HepG2 (cell line): Measurements from ENCODE around the gene NBEA. TPM values are rescaled to one million over a fixed set of nuclear protein-coding genes. Genes with fewer than 3 reads are reported as not detected.

Experiments used
- ATAC-seq: fragments of 200-7000 bp; cut with Tn5 transposase; 3 replicates; pipeline ENCODE4 v1.9.1; 2020; ENCODE audit warnings: mild to moderate bottlenecking, moderate library complexity
- BruUV-seq: library from RNA; stranded (reverse); fragments of 400-500 nt; replicated peaks from 2 replicates; lab custom pipeline; 2021; lab: Mats Ljungman, UMichigan
- CTCF ChIA-PET: fragments of 300-600 bp; formaldehyde crosslinking; extraction: SDS; loops from one replicate; lab custom pipeline; 2021; ENCODE audit warnings: low total read pairs, inconsistent platforms, low intra/inter-chr PET ratio; lab: Yijun Ruan, JAX
- POLR2A ChIA-PET: fragments of 350-600 bp; sonication (Branson Sonifier 250); formaldehyde crosslinking; loops from one replicate; lab custom pipeline; 2020; ENCODE audit warnings: antibody characterized with exemption, inconsistent platforms; lab: Yijun Ruan, JAX
- DNase-seq: peaks from one replicate; pipeline ENCODE4 v3.0.0-alpha.2; 2015; ENCODE audit warnings: low spot score
- FAIRE-seq: peaks from 3 replicates; lab custom pipeline; 2011; peaks lifted over from hg19 to GRCh38; lab: Jason Lieb, UNC
- H2AFZ ChIP-seq: one replicate; pipeline ENCODE4 v1.6.1; 2011; ENCODE audit warnings: low read length, inconsistent platforms
- H3K27ac ChIP-seq: fragments of 300-600 bp; 3 replicates; pipeline ENCODE4 v1.8.0; 2011; ENCODE audit warnings: mixed run types, mild to moderate bottlenecking, mixed read lengths, low read length, inconsistent platforms; ENCODE audit not compliant: insufficient read depth; ENCODE audit errors: extremely low read length
- H3K27me3 ChIP-seq, 2 experiments: fragments of 200-600 bp in 1 of 2; 2 replicates in 1 of 2; 3 replicates in 1 of 2; pipeline versions ENCODE4 v1.6.0 to v1.8.0; 2011; ENCODE audit warnings: low read length in 2 of 2, mild to moderate bottlenecking in 2 of 2, moderate library complexity in 2 of 2, inconsistent platforms in 1 of 2; ENCODE audit not compliant: insufficient read depth in 2 of 2, control insufficient read depth in 1 of 2
- H3K36me3 ChIP-seq, 2 experiments: fragments of 200-600 bp in 1 of 2; replicated peaks in 1 of 2; 2 replicates in 1 of 2; 3 replicates in 1 of 2; pipeline versions ENCODE4 v1.5.1 to v1.8.0; 2011; ENCODE audit warnings: low read length in 2 of 2, inconsistent platforms in 1 of 2; ENCODE audit not compliant: insufficient read depth in 2 of 2, control insufficient read depth in 1 of 2
- H3K4me1 ChIP-seq: 2 replicates; pipeline ENCODE4 v1.5.1; 2012; ENCODE audit warnings: low read length, inconsistent platforms; ENCODE audit not compliant: insufficient read depth
- H3K4me2 ChIP-seq: 2 replicates; pipeline ENCODE4 v1.6.0; 2011; ENCODE audit warnings: low read depth, low read length, inconsistent platforms
- H3K4me3 ChIP-seq, 3 experiments: fragments of 200-600 bp in 1 of 3; sonication (generic), shearing (Covaris generic) in 1 of 3; replicated peaks in 1 of 3; 2 replicates each; pipeline ENCODE4 v1.5.1; 2011 to 2016; ENCODE audit warnings: low read length in 3 of 3, inconsistent platforms in 2 of 3, low read depth in 2 of 3, mild to moderate bottlenecking in 2 of 3, control low read depth in 1 of 3, mixed read lengths in 1 of 3; ENCODE audit not compliant: insufficient read depth in 1 of 3
- H3K79me2 ChIP-seq: one replicate; pipeline ENCODE4 v1.6.1; 2011; ENCODE audit warnings: low read length, inconsistent platforms; ENCODE audit not compliant: insufficient read depth
- H3K9ac ChIP-seq: 2 replicates; pipeline ENCODE4 v1.6.0; 2011; ENCODE audit warnings: mild to moderate bottlenecking, low read depth, low read length, inconsistent platforms; ENCODE audit not compliant: insufficient read depth
- H3K9me3 ChIP-seq: 2 replicates; pipeline ENCODE4 v1.5.1; 2012; ENCODE audit warnings: mild to moderate bottlenecking, low read length
- H4K20me1 ChIP-seq: 2 replicates; pipeline ENCODE4 v1.6.0; 2011; ENCODE audit warnings: inconsistent platforms, mild to moderate bottlenecking, low read length, moderate library complexity; ENCODE audit not compliant: insufficient read depth
- EHMT2 ChIP-seq: fragments of 200-600 bp; sonication (generic); IDR thresholded peaks from 2 replicates; pipeline ENCODE4 v1.7.0; 2017; ENCODE audit warnings: antibody characterized with exemption, low read depth, low read length, borderline replicate concordance
- NFYC ChIP-seq: IDR thresholded peaks from 2 replicates; pipeline ENCODE4 v1.6.1; 2016; ENCODE audit warnings: missing genetic modification reagents, missing compliant biosample characterization
- PITX1 ChIP-seq: sonication (generic); formaldehyde crosslinking; IDR thresholded peaks from 2 replicates; pipeline ENCODE4 v1.5.1; 2020; ENCODE audit warnings: mild to moderate bottlenecking, missing genetic modification reagents
- POLR2AphosphoS2 ChIP-seq: IDR thresholded peaks from 2 replicates; pipeline ENCODE4 v1.6.1; 2011; ENCODE audit warnings: low read depth, low read length, improper control_type of control experiment
- RXRB ChIP-seq: IDR thresholded peaks from 2 replicates; pipeline ENCODE4 v1.6.1; 2016; ENCODE audit warnings: borderline replicate concordance, missing genetic modification reagents, missing compliant biosample characterization
- ZNF674 ChIP-seq: sonication (generic); formaldehyde crosslinking; IDR thresholded peaks from 2 replicates; pipeline ENCODE4 v1.5.0; 2020; ENCODE audit warnings: low read depth, mild to moderate bottlenecking, missing genetic modification reagents
- WGBS: methylation state at CpG from one replicate; pipeline ENCODE4 v1.1.6; 2017; ENCODE audit warnings: low lambda C conversion rate; 5-methylcytosine and 5-hydroxymethylcytosine counted together
- in situ Hi-C: cut with HindIII; loops from 2 replicates; pipeline ENCODE4 v1.10.0; 2017; ENCODE audit warnings: low pct_unique_long_range_greater_than_20kb; ENCODE audit not compliant: extremely low pct_ligation_motif_present
- intact Hi-C: fragments of 100-400 bp; cut with micrococcal nuclease; formaldehyde crosslinking; loops from one replicate; pipeline ENCODE4 v1.10.0; 2022; ENCODE audit not compliant: unreplicated experiment
- polyA plus RNA-seq, 8 experiments: library from polyadenylated mRNA; depleted of rRNA in 3 of 8; stranded (reverse) in 7 of 8; unstranded in 1 of 8; fragments of >200 nt; fragmentation: Illumina TruSeq in 4 of 8; extraction: Trizol in 4 of 8; gene quantifications; 2 replicates each; pipeline versions ENCODE4 v1.2.1 to v1.2.3, GENCODE V29; 2011 to 2016; ENCODE audit warnings: low read depth in 4 of 8, missing spikeins in 1 of 8, mixed read lengths in 1 of 8; ENCODE audit not compliant: insufficient read depth in 1 of 8
- total RNA-seq, 5 experiments: library from RNA; depleted of rRNA; stranded (reverse); fragments of >200 nt; fragmentation: Illumina TruSeq; extraction: Trizol; gene quantifications; 2 replicates each; pipeline ENCODE4 v1.2.3, GENCODE V29; 2016; ENCODE audit warnings: low read depth in 1 of 5
- TF ChIP-seq, protein P1 (sequence below): sonication (generic); formaldehyde crosslinking; IDR thresholded peaks from 2 replicates; pipeline ENCODE4 v1.4.0; 2020; ENCODE audit warnings: mild to moderate bottlenecking, missing genetic modification reagents, borderline replicate concordance

Gene NBEA
- total and polyA plus RNA-seq, 2 of the 13 experiments (the other 11 are each of a cell fraction or from before 2014, with no cell fraction given) = 2.7 to 2.8 TPM

DNA sequence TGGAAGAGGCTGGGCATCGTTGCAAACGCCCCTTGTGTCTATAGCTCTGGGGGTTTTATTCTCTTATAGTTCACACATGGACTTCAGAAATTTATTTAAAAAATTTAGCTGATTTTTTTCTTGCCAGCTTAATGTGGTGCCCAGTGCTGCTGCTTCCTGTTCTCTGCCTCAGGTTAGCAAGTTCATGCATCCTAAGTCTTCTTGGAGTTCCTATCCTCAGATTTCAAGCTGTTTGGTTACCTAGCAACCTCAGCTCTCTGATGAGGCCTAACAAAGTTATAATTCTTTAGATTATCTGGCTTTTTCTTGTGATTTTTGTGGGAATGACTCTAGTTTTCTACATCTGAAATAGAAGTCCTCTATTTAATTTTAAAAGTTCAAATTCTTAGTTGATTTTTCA is 283.5 kb downstream of the NBEA start (continued):
- TF ChIP-seq, protein P1, sequence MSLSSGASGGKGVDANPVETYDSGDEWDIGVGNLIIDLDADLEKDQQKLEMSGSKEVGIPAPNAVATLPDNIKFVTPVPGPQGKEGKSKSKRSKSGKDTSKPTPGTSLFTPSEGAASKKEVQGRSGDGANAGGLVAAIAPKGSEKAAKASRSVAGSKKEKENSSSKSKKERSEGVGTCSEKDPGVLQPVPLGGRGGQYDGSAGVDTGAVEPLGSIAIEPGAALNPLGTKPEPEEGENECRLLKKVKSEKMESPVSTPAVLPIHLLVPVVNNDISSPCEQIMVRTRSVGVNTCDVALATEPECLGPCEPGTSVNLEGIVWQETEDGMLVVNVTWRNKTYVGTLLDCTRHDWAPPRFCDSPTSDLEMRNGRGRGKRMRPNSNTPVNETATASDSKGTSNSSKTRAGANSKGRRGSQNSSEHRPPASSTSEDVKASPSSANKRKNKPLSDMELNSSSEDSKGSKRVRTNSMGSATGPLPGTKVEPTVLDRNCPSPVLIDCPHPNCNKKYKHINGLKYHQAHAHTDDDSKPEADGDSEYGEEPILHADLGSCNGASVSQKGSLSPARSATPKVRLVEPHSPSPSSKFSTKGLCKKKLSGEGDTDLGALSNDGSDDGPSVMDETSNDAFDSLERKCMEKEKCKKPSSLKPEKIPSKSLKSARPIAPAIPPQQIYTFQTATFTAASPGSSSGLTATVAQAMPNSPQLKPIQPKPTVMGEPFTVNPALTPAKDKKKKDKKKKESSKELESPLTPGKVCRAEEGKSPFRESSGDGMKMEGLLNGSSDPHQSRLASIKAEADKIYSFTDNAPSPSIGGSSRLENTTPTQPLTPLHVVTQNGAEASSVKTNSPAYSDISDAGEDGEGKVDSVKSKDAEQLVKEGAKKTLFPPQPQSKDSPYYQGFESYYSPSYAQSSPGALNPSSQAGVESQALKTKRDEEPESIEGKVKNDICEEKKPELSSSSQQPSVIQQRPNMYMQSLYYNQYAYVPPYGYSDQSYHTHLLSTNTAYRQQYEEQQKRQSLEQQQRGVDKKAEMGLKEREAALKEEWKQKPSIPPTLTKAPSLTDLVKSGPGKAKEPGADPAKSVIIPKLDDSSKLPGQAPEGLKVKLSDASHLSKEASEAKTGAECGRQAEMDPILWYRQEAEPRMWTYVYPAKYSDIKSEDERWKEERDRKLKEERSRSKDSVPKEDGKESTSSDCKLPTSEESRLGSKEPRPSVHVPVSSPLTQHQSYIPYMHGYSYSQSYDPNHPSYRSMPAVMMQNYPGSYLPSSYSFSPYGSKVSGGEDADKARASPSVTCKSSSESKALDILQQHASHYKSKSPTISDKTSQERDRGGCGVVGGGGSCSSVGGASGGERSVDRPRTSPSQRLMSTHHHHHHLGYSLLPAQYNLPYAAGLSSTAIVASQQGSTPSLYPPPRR (CRISPR knock-in tag) = no peak
- TF ChIP-seq ZNF674 (no peak), NFYC (CRISPR knock-in tag) (no peak)
- TF ChIP-seq, all 625 proteins: peak for 0

DNA sequence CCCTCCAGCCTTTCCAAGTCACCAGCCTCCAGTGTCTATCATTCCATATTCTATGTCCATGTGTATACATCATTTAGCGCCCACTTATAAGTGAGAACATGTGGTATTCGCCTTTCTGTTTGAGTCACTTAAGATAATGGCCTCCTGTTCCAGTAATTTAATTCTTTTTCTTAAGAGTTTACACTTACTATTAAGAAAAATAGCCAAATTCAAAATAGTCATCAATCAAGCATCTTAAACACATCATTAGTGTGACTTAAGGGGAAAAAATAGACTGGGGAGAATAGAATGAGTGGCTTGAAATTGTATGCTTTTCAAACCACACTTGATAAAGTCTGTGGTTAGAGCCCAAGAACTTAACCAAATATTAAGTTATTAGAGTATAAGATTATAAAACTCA is 286.5 kb downstream of the NBEA start:
- ChIA-PET POLR2A (no interaction called here), CTCF (no interaction called here)
- Histone ChIP-seq H3K4me3 (no peak overlapping the region), H3K27ac (no peak overlapping the region), H4K20me1 (no peaks in the 10 kb centered on the region), H3K36me3 (no peaks in the 10 kb centered on the region), H3K79me2 (no peaks in the 10 kb centered on the region), H2AFZ (no peak overlapping the region), H3K9me3 (no peaks in the 10 kb centered on the region), H3K9ac (no peak overlapping the region), H3K4me2 (no peak overlapping the region), H3K27me3 (no peaks in the 10 kb centered on the region), H3K4me1 (no peaks in the 10 kb centered on the region)
- FAIRE-seq = no peak
- DNase-seq = no peak
- ATAC-seq = no peak
- no TSS peak for BruUV-seq
- no peak for TF ChIP-seq PITX1 (CRISPR knock-in tag)
- TF ChIP-seq RXRB (CRISPR knock-in tag) = no peak
- no peak for TF ChIP-seq POLR2AphosphoS2
- TF ChIP-seq EHMT2 = no peak
- WGBS = 94% methylated on average over 2 of the region's 2 CpGs
- in situ Hi-C loops = no loop called here
- intact Hi-C loops = no loop called here
